ENCODE measurements around the gene STRA6. TPM values are rescaled to one million over a fixed set of nuclear protein-coding genes. Genes with fewer than 3 reads are reported as not detected.

STRA6 gene
- polyA plus RNA-seq, 1 of the 3 experiments (the other 2 are of a cell fraction) = 27.9 TPM

GRCh38 chr15:74130155-74130848 is 72.3 kb downstream of the STRA6 start, which contains the start of gene ISLR2:
ISLR2 (plus strand) TSS chr15:74130586; CDS start chr15:74132755, 2,169 bp downstream.
- ChIA-PET CTCF (interaction anchor here (0.8 to 6.5 kb wide), 9 partner anchors 44 to 191 kb away, joined by 3 to 110 read pairs (median 26); partner anchors contain the start of genes ISLR and STRA6), POLR2A (interaction anchor here (0.6 to 3.4 kb wide), 5 partner anchors 26 to 178 kb away, joined by 3 to 17 read pairs (median 3); no protein-coding TSS in a partner anchor)
- H3K4me2 ChIP-seq = peak within 1 kb of the TSS; percentile 71
- no peaks in the 10 kb centered on the region for H3K79me2 ChIP-seq (ENCODE audit: insufficient read depth)
- H3K4me1 ChIP-seq (ENCODE audit: control insufficient read depth in 1 of 2, insufficient read depth in 2 of 2, low read depth in 1 of 2, low read length in 1 of 2) = peaks cover 0 to 31% of the 10 kb centered on the region in 2 experiments; a peak in 1 of 4 replicates
- H3K36me3 ChIP-seq (replicated peaks in 1 of 2; ENCODE audit: control insufficient read depth in 1 of 2, insufficient read depth in 2 of 2, low read length in 1 of 2) = no peaks in the 10 kb centered on the region
- TF ChIP-seq NFIC (IDR thresholded peaks at IDR 0.05; ENCODE audit: borderline replicate concordance) (no peak), TCF12 (IDR thresholded peaks at IDR 0.05) (no peak), GATA2 (CRISPR knock-in tag; IDR thresholded peaks at IDR 0.05) (0 out of 2 replicates have a peak, but pooled peaks have one; percentile 13), EP300 (IDR thresholded peaks at IDR 0.05; ENCODE audit: borderline replicate concordance in 1 of 2, low read depth in 1 of 2, low read length in 1 of 2) (no peak), USF1 (IDR thresholded peaks at IDR 0.05; ENCODE audit: borderline replicate concordance, low read depth) (no peak), JUND (IDR thresholded peaks at IDR 0.05) (no peak), EZH2phosphoT487 (IDR thresholded peaks at IDR 0.05; ENCODE audit: borderline replicate concordance, low read depth) (no peak), TAF1 (IDR thresholded peaks at IDR 0.05; ENCODE audit: borderline replicate concordance, low read depth, low read length) (no peak)
- peak; percentile 87 for DNase-seq
- WGBS (ENCODE audit: low lambda C conversion rate) = 7% methylated on average over 45 of the region's 53 CpGs
- peak within 1 kb of the TSS; percentile 23 to 41 for H3K4me3 ChIP-seq (ENCODE audit: low read depth in 2 of 2, low read length in 1 of 2)
- no peaks in the 10 kb centered on the region for H3F3A ChIP-seq (replicated peaks; ENCODE audit: insufficient read depth)
- H2AFZ ChIP-seq (ENCODE audit: low read depth) = 0 out of 2 replicates have a peak within 1 kb of the TSS, but pooled peaks have one; percentile 56
- H3K9me3 ChIP-seq = no peaks in the 10 kb centered on the region
- no peaks in the 10 kb centered on the region for H4K20me1 ChIP-seq (ENCODE audit: insufficient read depth)
- no peak within 1 kb of the TSS for H3K9ac ChIP-seq
- peak within 1 kb of the TSS in 1 of 2 experiments; percentile 44; a peak in 2 of 4 replicates for H3K27ac ChIP-seq (ENCODE audit: low read depth in 2 of 2, low read length in 1 of 2)
- no peaks in the 10 kb centered on the region for H3K9me2 ChIP-seq
- peaks cover 32% of the 10 kb centered on the region for H3K27me3 ChIP-seq (ENCODE audit: insufficient read depth)

DNA sequence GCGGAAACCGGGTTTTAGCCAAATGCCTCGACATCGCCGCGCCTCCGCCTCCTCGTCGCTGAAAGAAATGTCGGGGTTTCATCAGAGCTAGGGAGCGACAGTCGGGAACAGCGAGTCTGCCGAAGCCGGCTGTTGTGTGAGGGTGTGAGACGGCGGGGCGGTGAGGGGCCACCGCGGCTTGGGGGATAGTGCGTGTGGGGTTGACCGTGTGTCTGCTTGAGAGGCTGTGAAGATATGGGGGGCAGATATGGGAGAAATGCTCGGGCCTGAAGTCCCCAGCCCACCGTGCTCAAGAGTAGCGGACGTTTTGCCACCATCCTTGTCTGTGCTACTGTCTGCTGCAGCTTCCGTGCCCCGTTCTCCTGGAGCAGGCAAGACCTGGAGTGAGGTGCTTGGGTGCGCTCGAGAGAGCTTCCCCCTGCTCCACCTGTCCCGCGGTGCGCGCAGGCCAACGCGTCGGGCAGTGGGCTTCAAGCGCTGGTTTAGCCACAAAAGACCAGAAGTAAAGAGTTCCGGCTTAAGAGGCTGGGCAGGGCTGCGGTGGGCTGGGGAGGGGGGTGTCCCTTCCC is 72.9 kb downstream of the STRA6 start:
- Histone ChIP-seq H3K9ac (no peak overlapping the region), H3K4me3 (ENCODE audit: low read depth in 2 of 2, low read length in 1 of 2) (peak overlapping the region; percentile 23 to 41), H3K9me2 (no peaks in the 10 kb centered on the region), H4K20me1 (ENCODE audit: insufficient read depth) (no peaks in the 10 kb centered on the region), H3K4me1 (ENCODE audit: control insufficient read depth in 1 of 2, insufficient read depth in 2 of 2, low read depth in 1 of 2, low read length in 1 of 2) (peaks cover 0 to 31% of the 10 kb centered on the region in 2 experiments; a peak in 1 of 4 replicates), H3K36me3 (replicated peaks in 1 of 2; ENCODE audit: control insufficient read depth in 1 of 2, insufficient read depth in 2 of 2, low read length in 1 of 2) (no peaks in the 10 kb centered on the region), H3K27me3 (ENCODE audit: insufficient read depth) (peaks cover 32% of the 10 kb centered on the region), H2AFZ (ENCODE audit: low read depth) (0 out of 2 replicates have a peak overlapping the region, but pooled peaks have one; percentile 56), H3K9me3 (no peaks in the 10 kb centered on the region), H3K79me2 (ENCODE audit: insufficient read depth) (no peaks in the 10 kb centered on the region), H3F3A (replicated peaks; ENCODE audit: insufficient read depth) (no peaks in the 10 kb centered on the region), H3K27ac (ENCODE audit: low read depth in 2 of 2, low read length in 1 of 2) (peak overlapping the region in 1 of 2 experiments; percentile 44; a peak in 2 of 4 replicates), H3K4me2 (peak overlapping the region; percentile 71)
- ChIA-PET POLR2A (interaction anchor here (1.0 to 3.4 kb wide), 5 partner anchors 26 to 179 kb away, joined by 3 to 17 read pairs (median 7); partner anchors contain the start of gene STRA6), CTCF (interaction anchor here (1.0 to 6.5 kb wide), 14 partner anchors 26 to 192 kb away, joined by 3 to 110 read pairs (median 13); partner anchors contain the start of genes ISLR and STRA6)
- WGBS (ENCODE audit: low lambda C conversion rate) = 24% methylated on average over 31 of the region's 40 CpGs
- TF ChIP-seq NFIC (IDR thresholded peaks at IDR 0.05; ENCODE audit: borderline replicate concordance) = no peak
- TF ChIP-seq POLR2AphosphoS5 (IDR thresholded peaks at IDR 0.05; ENCODE audit: low read depth, low read length) = no peak
- TF ChIP-seq TEAD4 (IDR thresholded peaks at IDR 0.05; ENCODE audit: borderline replicate concordance, insufficient read depth) = no peak
- TF ChIP-seq USF2 (IDR thresholded peaks at IDR 0.05; ENCODE audit: borderline replicate concordance, low read depth, low read length) = no peak
- no peak for TF ChIP-seq SMC3 (IDR thresholded peaks at IDR 0.05; ENCODE audit: low read depth, low read length)
- no peak for TF ChIP-seq SIN3A (IDR thresholded peaks at IDR 0.05; ENCODE audit: borderline replicate concordance, low read depth, low read length)
- TF ChIP-seq ELF1 (IDR thresholded peaks at IDR 0.05) = no peak
- no peak for TF ChIP-seq FOXM1 (IDR thresholded peaks at IDR 0.05; ENCODE audit: low read depth)
- TF ChIP-seq, protein P1, sequence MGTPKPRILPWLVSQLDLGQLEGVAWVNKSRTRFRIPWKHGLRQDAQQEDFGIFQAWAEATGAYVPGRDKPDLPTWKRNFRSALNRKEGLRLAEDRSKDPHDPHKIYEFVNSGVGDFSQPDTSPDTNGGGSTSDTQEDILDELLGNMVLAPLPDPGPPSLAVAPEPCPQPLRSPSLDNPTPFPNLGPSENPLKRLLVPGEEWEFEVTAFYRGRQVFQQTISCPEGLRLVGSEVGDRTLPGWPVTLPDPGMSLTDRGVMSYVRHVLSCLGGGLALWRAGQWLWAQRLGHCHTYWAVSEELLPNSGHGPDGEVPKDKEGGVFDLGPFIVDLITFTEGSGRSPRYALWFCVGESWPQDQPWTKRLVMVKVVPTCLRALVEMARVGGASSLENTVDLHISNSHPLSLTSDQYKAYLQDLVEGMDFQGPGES (IDR thresholded peaks at IDR 0.05; ENCODE audit: low read depth, low read length) = no peak
- TF ChIP-seq EP300 (IDR thresholded peaks at IDR 0.05; ENCODE audit: borderline replicate concordance in 1 of 2, low read depth in 1 of 2, low read length in 1 of 2) = no peak
- peak; percentile 57 for DNase-seq
